ENCODE measurements around the gene ERVV-1. TPM values are rescaled to one million over a fixed set of nuclear protein-coding genes. Genes with fewer than 3 reads are reported as not detected.

Gene ERVV-1
- total and polyA plus RNA-seq, 2 experiments from 2014 or later = 0.62 TPM; not detected in 1

GRCh38 chr19:52991484-52991883 lies 22.2 kb upstream of the ERVV-1 start:
- Histone ChIP-seq H3K4me1 (ENCODE audit: insufficient read depth) (peaks cover 7% of the 10 kb centered on the region), H3K9me2 (replicated peaks; ENCODE audit: insufficient read depth) (no peaks in the 10 kb centered on the region), H2AFZ (no peak overlapping the region), H4K20me1 (ENCODE audit: insufficient read depth, poor library complexity, severe bottlenecking) (no peaks in the 10 kb centered on the region), H3K27me3 (no peaks in the 10 kb centered on the region), H3K4me3 (no peak overlapping the region), H3K9me3 (ENCODE audit: low read depth) (no peaks in the 10 kb centered on the region), H3K79me2 (peaks cover 20% of the 10 kb centered on the region), H3K27ac (no peak overlapping the region), H3K36me3 (replicated peaks; ENCODE audit: insufficient read depth, low read depth) (peaks cover 1% of the 10 kb centered on the region), H3K4me2 (peak overlapping the region; percentile 82)
- whole genome bisulfite sequencing (ENCODE audit: low lambda C conversion rate, missing lambda C conversion rate) = 100% methylated on average over 2 of the region's 2 CpGs
- no peak for TF ChIP-seq EZH2phosphoT487 (IDR thresholded peaks at IDR 0.05; ENCODE audit: low read depth, severe bottlenecking, unreplicated experiment)
- TF ChIP-seq EZH2 (IDR thresholded peaks at IDR 0.05; ENCODE audit: borderline replicate concordance) = no peak
- no peak for TF ChIP-seq CTCF (IDR thresholded peaks at IDR 0.05; ENCODE audit: poor library complexity)
- DNase-seq (ENCODE audit: low spot score) = no peak

GRCh38 chr19:52992109-52993004 lies 21.4 kb upstream of the ERVV-1 start:
- H4K20me1 ChIP-seq (ENCODE audit: insufficient read depth, poor library complexity, severe bottlenecking) = no peaks in the 10 kb centered on the region
- H3K27me3 ChIP-seq = no peaks in the 10 kb centered on the region
- H3K4me3 ChIP-seq = peak overlapping the region; percentile 19
- no peaks in the 10 kb centered on the region for H3K36me3 ChIP-seq (replicated peaks; ENCODE audit: insufficient read depth, low read depth)
- no peaks in the 10 kb centered on the region for H3K9me2 ChIP-seq (replicated peaks; ENCODE audit: insufficient read depth)
- peak overlapping the region; percentile 70 for H3K27ac ChIP-seq
- TF ChIP-seq EZH2phosphoT487 (IDR thresholded peaks at IDR 0.05; ENCODE audit: low read depth, severe bottlenecking, unreplicated experiment) = no peak
- no peak for TF ChIP-seq CTCF (IDR thresholded peaks at IDR 0.05; ENCODE audit: poor library complexity)
- TF ChIP-seq EZH2 (IDR thresholded peaks at IDR 0.05; ENCODE audit: borderline replicate concordance) = no peak
- peak overlapping the region; percentile 82 for H3K4me2 ChIP-seq
- WGBS (ENCODE audit: low lambda C conversion rate, missing lambda C conversion rate) = 19% methylated on average over 26 of the region's 26 CpGs
- H3K79me2 ChIP-seq = peaks cover 20% of the 10 kb centered on the region
- DNase-seq (ENCODE audit: low spot score) = peak; percentile 30
- H2AFZ ChIP-seq = peak overlapping the region; percentile 55
- no peaks in the 10 kb centered on the region for H3K9me3 ChIP-seq (ENCODE audit: low read depth)
- H3K4me1 ChIP-seq (ENCODE audit: insufficient read depth) = peaks cover 7% of the 10 kb centered on the region

- no peaks in the 10 kb centered on the region for H3K9me3 ChIP-seq (ENCODE audit: low read depth)
- no peaks in the 10 kb centered on the region for H3K36me3 ChIP-seq (replicated peaks; ENCODE audit: insufficient read depth, low read depth)
- H3K4me2 ChIP-seq = peak overlapping the region; percentile 82
- peak; percentile 91 for DNase-seq (ENCODE audit: low spot score)
- TF ChIP-seq EZH2phosphoT487 (IDR thresholded peaks at IDR 0.05; ENCODE audit: low read depth, severe bottlenecking, unreplicated experiment) (no peak), EZH2 (IDR thresholded peaks at IDR 0.05; ENCODE audit: borderline replicate concordance) (no peak), CTCF (IDR thresholded peaks at IDR 0.05; ENCODE audit: poor library complexity) (peak; percentile 60)
- 1% methylated on average over 45 of the region's 50 CpGs for WGBS (ENCODE audit: low lambda C conversion rate, missing lambda C conversion rate)
- H3K79me2 ChIP-seq = peaks cover 20% of the 10 kb centered on the region
- peak overlapping the region; percentile 32 for H3K4me3 ChIP-seq
- H3K9me2 ChIP-seq (replicated peaks; ENCODE audit: insufficient read depth) = no peaks in the 10 kb centered on the region
- peaks cover 7% of the 10 kb centered on the region for H3K4me1 ChIP-seq (ENCODE audit: insufficient read depth)
- H3K27me3 ChIP-seq = no peaks in the 10 kb centered on the region
- peak overlapping the region; percentile 70 for H3K27ac ChIP-seq
- peak overlapping the region; percentile 63 for H2AFZ ChIP-seq
- no peaks in the 10 kb centered on the region for H4K20me1 ChIP-seq (ENCODE audit: insufficient read depth, poor library complexity, severe bottlenecking)
These were observed 20.2 kb upstream of the ERVV-1 start for GRCh38 chr19:52993342-52994178.

All from hepatocyte (in vitro differentiated cells).